H1 (cell line): ENCODE results near the gene VGLL2. TPM values are rescaled to one million over a fixed set of nuclear protein-coding genes. Genes with fewer than 3 reads are reported as not detected.

Source experiments
- CTCF ChIA-PET: fragments of 300-600 bp; sonication (Branson Sonifier 250); formaldehyde crosslinking; loops from one replicate; lab custom pipeline; 2021; ENCODE audit not compliant: partially characterized antibody; lab: Charles Lee
- POLR2A ChIA-PET: fragments of 300-600 bp; sonication (Branson Sonifier 250); formaldehyde crosslinking; loops from one replicate; lab custom pipeline; 2021; ENCODE audit warnings: inconsistent platforms; ENCODE audit not compliant: partially characterized antibody; lab: Charles Lee
- DNase-seq, 2 experiments: peaks; one replicate each; pipeline versions ENCODE4 v3.0.0 to v3.0.0-alpha.2; 2010 to 2022; ENCODE audit warnings: low spot score in 2 of 2, low read depth in 1 of 2, mixed read lengths in 1 of 2
- FAIRE-seq: peaks from 2 replicates; lab custom pipeline; 2011; peaks lifted over from hg19 to GRCh38; lab: Jason Lieb, UNC
- H2AFZ ChIP-seq: 2 replicates; pipeline ENCODE4 v1.8.1; 2012; ENCODE audit warnings: low read length, inconsistent platforms
- H2AK5ac ChIP-seq: 2 replicates; pipeline ENCODE4 v1.6.1; 2013; ENCODE audit warnings: low read depth, low read length
- H2BK120ac ChIP-seq: replicated peaks from 2 replicates; pipeline ENCODE3; 2013; ENCODE audit warnings: low read depth, low read length, inconsistent platforms
- H2BK12ac ChIP-seq: 2 replicates; pipeline ENCODE4 v1.6.1; 2013; ENCODE audit warnings: low read depth, low read length
- H2BK15ac ChIP-seq: 2 replicates; pipeline ENCODE4 v1.6.1; 2013; ENCODE audit warnings: low read length
- H2BK20ac ChIP-seq: 2 replicates; pipeline ENCODE4 v1.6.1; 2013; ENCODE audit warnings: low read length
- H2BK5ac ChIP-seq: 2 replicates; pipeline ENCODE4 v1.6.1; 2013; ENCODE audit warnings: low read depth, low read length
- H3K14ac ChIP-seq: 2 replicates; pipeline ENCODE4 v1.6.1; 2013; ENCODE audit warnings: inconsistent platforms; ENCODE audit not compliant: insufficient read length
- H3K18ac ChIP-seq: 2 replicates; pipeline ENCODE4 v1.6.1; 2013; ENCODE audit warnings: low read length; ENCODE audit errors: extremely low read depth
- H3K23ac ChIP-seq: 2 replicates; pipeline ENCODE4 v1.6.1; 2013; ENCODE audit warnings: inconsistent platforms; ENCODE audit not compliant: insufficient read length
- H3K23me2 ChIP-seq: 2 replicates; pipeline ENCODE4 v1.6.1; 2013; ENCODE audit warnings: low read depth, low read length
- H3K27ac ChIP-seq: 2 replicates; pipeline ENCODE4 v1.6.1; 2011; ENCODE audit warnings: low read depth, low read length, inconsistent platforms
- H3K27me3 ChIP-seq, 4 experiments: replicated peaks in 1 of 4; 1 replicate in 1 of 4; 2 replicates in 3 of 4; pipeline versions ENCODE4 v1.6.1 to v1.8.1; 2011 to 2013; ENCODE audit warnings: low read length in 3 of 4, mild to moderate bottlenecking in 3 of 4, inconsistent platforms in 2 of 4, mixed read lengths in 2 of 4, moderate library complexity in 1 of 4; ENCODE audit not compliant: control insufficient read depth in 3 of 4, insufficient read depth in 3 of 4; ENCODE audit errors: extremely low read depth in 1 of 4
- H3K36me3 ChIP-seq, 4 experiments: 2 replicates each; pipeline versions ENCODE4 v1.6.1 to v1.8.1; 2011 to 2013; ENCODE audit warnings: mild to moderate bottlenecking in 4 of 4, low read length in 3 of 4, moderate library complexity in 2 of 4, control low read depth in 1 of 4, inconsistent platforms in 1 of 4; ENCODE audit not compliant: insufficient read depth in 4 of 4, control insufficient read depth in 2 of 4
- H3K4ac ChIP-seq: replicated peaks from 2 replicates; pipeline ENCODE3; 2013; ENCODE audit warnings: low read length, low read depth, mixed read lengths, inconsistent platforms; ENCODE audit not compliant: insufficient read length
- H3K4me1 ChIP-seq, 4 experiments: replicated peaks in 1 of 4; 1 replicate in 1 of 4; 2 replicates in 3 of 4; pipeline versions ENCODE4 v1.6.1 to v1.8.1; 2011 to 2013; ENCODE audit warnings: low read length in 3 of 4, inconsistent platforms in 2 of 4, mixed read lengths in 1 of 4; ENCODE audit not compliant: insufficient read depth in 4 of 4, control insufficient read depth in 3 of 4
- H3K4me2 ChIP-seq, 2 experiments: 2 replicates each; pipeline versions ENCODE4 v1.6.1 to v1.8.1; 2011 to 2013; ENCODE audit warnings: low read depth in 2 of 2, low read length in 2 of 2, control low read depth in 1 of 2, inconsistent platforms in 1 of 2, mild to moderate bottlenecking in 1 of 2; ENCODE audit not compliant: insufficient read depth in 1 of 2
- H3K4me3 ChIP-seq, 4 experiments: fragments of 200-600, 300-600 bp in 1 of 4; sonication (generic), shearing (Covaris generic), sonication (Bioruptor Twin) in 1 of 4; 2 replicates each; pipeline versions ENCODE4 v1.5.1 to v1.8.1; 2011 to 2016; ENCODE audit warnings: low read length in 4 of 4, low read depth in 3 of 4, control low read depth in 2 of 4, inconsistent platforms in 2 of 4, mild to moderate bottlenecking in 2 of 4, mixed read lengths in 1 of 4, moderate library complexity in 1 of 4; ENCODE audit not compliant: insufficient read depth in 2 of 4; ENCODE audit errors: extremely low read depth in 1 of 4
- H3K56ac ChIP-seq: replicated peaks from 2 replicates; pipeline ENCODE3; 2013; ENCODE audit warnings: low read depth, mild to moderate bottlenecking, mixed read lengths, low read length, inconsistent platforms; ENCODE audit not compliant: insufficient read length
- H3K79me1 ChIP-seq: 2 replicates; pipeline ENCODE4 v1.6.1; 2013; ENCODE audit warnings: low read depth, low read length, control low read depth
- H3K79me2 ChIP-seq, 2 experiments: 2 replicates each; pipeline versions ENCODE4 v1.6.1 to v1.8.1; 2012 to 2013; ENCODE audit warnings: low read length in 2 of 2, mild to moderate bottlenecking in 2 of 2, inconsistent platforms in 1 of 2; ENCODE audit not compliant: insufficient read depth in 2 of 2, control insufficient read depth in 1 of 2
- H3K9ac ChIP-seq, 4 experiments: replicated peaks in 1 of 4; 1 replicate in 1 of 4; 2 replicates in 3 of 4; pipeline versions ENCODE4 v1.6.1 to v1.8.1; 2011 to 2013; ENCODE audit warnings: low read depth in 3 of 4, low read length in 3 of 4, control low read depth in 2 of 4, mild to moderate bottlenecking in 2 of 4, moderate library complexity in 2 of 4, inconsistent platforms in 1 of 4; ENCODE audit errors: extremely low read depth in 1 of 4
- H3K9me3 ChIP-seq, 2 experiments: 2 replicates each; pipeline versions ENCODE4 v1.6.1 to v1.8.1; 2012 to 2013; ENCODE audit warnings: mild to moderate bottlenecking in 2 of 2, moderate library complexity in 2 of 2, control low read depth in 1 of 2, inconsistent platforms in 1 of 2, low read depth in 1 of 2, low read length in 1 of 2, mixed read lengths in 1 of 2; ENCODE audit not compliant: insufficient read depth in 2 of 2
- H4K20me1 ChIP-seq, 2 experiments: replicated peaks in 1 of 2; 2 replicates each; pipeline versions ENCODE3 to v1.8.1; 2011 to 2013; ENCODE audit warnings: inconsistent platforms in 2 of 2, low read length in 2 of 2, mild to moderate bottlenecking in 1 of 2; ENCODE audit not compliant: insufficient read depth in 2 of 2, control insufficient read depth in 1 of 2
- H4K5ac ChIP-seq: 2 replicates; pipeline ENCODE4 v1.6.1; 2013; ENCODE audit warnings: low read length, low read depth, mixed read lengths, inconsistent platforms; ENCODE audit not compliant: insufficient read length
- H4K8ac ChIP-seq: 2 replicates; pipeline ENCODE4 v1.8.0; 2013; ENCODE audit warnings: mild to moderate bottlenecking, moderate library complexity, low read length, inconsistent platforms; ENCODE audit not compliant: insufficient read depth; ENCODE audit errors: extremely low read depth
- H4K91ac ChIP-seq: replicated peaks from 2 replicates; pipeline ENCODE3; 2013; ENCODE audit warnings: low read length, mixed read lengths, inconsistent platforms; ENCODE audit not compliant: insufficient read length
- GTF2F1 ChIP-seq: IDR thresholded peaks from 2 replicates; pipeline ENCODE4 v1.6.1; 2012; ENCODE audit warnings: low read depth, low read length, improper control_type of control experiment, borderline replicate concordance
- RBBP5 ChIP-seq: IDR thresholded peaks from 2 replicates; pipeline ENCODE4 v1.7.1; 2012; ENCODE audit warnings: low read depth, mild to moderate bottlenecking, inconsistent platforms, low read length, moderate library complexity, borderline replicate concordance
- USF2 ChIP-seq: IDR thresholded peaks from 2 replicates; pipeline ENCODE4 v1.6.1; 2011; ENCODE audit warnings: low read length, improper control_type of control experiment
- YY1 ChIP-seq: IDR thresholded peaks from 2 replicates; pipeline ENCODE4 v1.6.1; 2011; ENCODE audit warnings: low read depth, mild to moderate bottlenecking, low read length
- ZNF274 ChIP-seq: IDR thresholded peaks from 2 replicates; pipeline ENCODE4 v1.7.0; 2012; ENCODE audit warnings: low read length, borderline replicate concordance; ENCODE audit errors: extremely low read depth
- WGBS, 2 experiments: shearing (Covaris generic) in 1 of 2; methylation state at CpG; one replicate each; pipeline versions ENCODE4 v1.1.6 to v1.1.7; 2013 to 2015; ENCODE audit warnings: low lambda C conversion rate in 2 of 2, mixed read lengths in 2 of 2, inconsistent platforms in 1 of 2, low coverage in 1 of 2, missing lambda C conversion rate in 1 of 2; ENCODE audit not compliant: insufficient replicate concordance in 2 of 2, insufficient coverage in 1 of 2, insufficient read length in 1 of 2; ENCODE audit errors: extremely low coverage in 1 of 2, missing lambda C conversion rate in 1 of 2; 5-methylcytosine and 5-hydroxymethylcytosine counted together
- polyA plus RNA-seq, 7 experiments: library from polyadenylated mRNA; depleted of rRNA in 3 of 7; stranded (reverse) in 5 of 7; unstranded in 2 of 7; fragments of >200 nt in 5 of 7; fragments of 200-250 nt in 2 of 7; gene quantifications; 1 replicate in 5 of 7; 2 replicates in 1 of 7; 4 replicates in 1 of 7; pipeline versions ENCODE4 v1.2.1 to v1.2.3, GENCODE V29; 2011 to 2013; ENCODE audit warnings: missing spikeins in 2 of 7, mixed read lengths in 2 of 7
- total RNA-seq: library from RNA; stranded (reverse); fragmentation: NEBNext Ultra II Directional; extraction: Animal tissue kit (Norgen Biotek cat#: 25700); gene quantifications from 2 replicates; pipeline ENCODE4 v1.2.1, GENCODE V29; 2021

VGLL2 gene
- total and polyA plus RNA-seq, 2 of the 8 experiments (the other 6 are each of a cell fraction or from before 2014, with no cell fraction given) = not detected

- H3K79me1 ChIP-seq = no peaks in the 10 kb centered on the region
- no peak overlapping the region for H3K4me2 ChIP-seq
- H4K8ac ChIP-seq = no peak overlapping the region
- no peak overlapping the region for H3K23ac ChIP-seq
- H2BK20ac ChIP-seq = no peak overlapping the region
- H2BK120ac ChIP-seq = no peak overlapping the region
- no peak overlapping the region for H4K5ac ChIP-seq
- no peaks in the 10 kb centered on the region for H3K27me3 ChIP-seq
- H3K9me3 ChIP-seq = no peaks in the 10 kb centered on the region
- H3K18ac ChIP-seq = no peak overlapping the region
- H3K4ac ChIP-seq = no peak overlapping the region
- no peak overlapping the region for H2BK15ac ChIP-seq
- DNase-seq (no peak), FAIRE-seq (no peak)
- H3K36me3 ChIP-seq = no peaks in the 10 kb centered on the region
- H2AK5ac ChIP-seq = no peak overlapping the region
- POLR2A ChIA-PET = no interaction called here
- WGBS, 2 experiments = 84% methylated on average over 3 of the region's 3 CpGs; no CpG with 5 or more reads in 1 of the 2 experiments
- H2AFZ ChIP-seq = no peak overlapping the region
- H3K9ac ChIP-seq = no peak overlapping the region
- no peaks in the 10 kb centered on the region for H4K20me1 ChIP-seq
- H2BK12ac ChIP-seq = no peak overlapping the region
- H3K14ac ChIP-seq = no peak overlapping the region
- H3K79me2 ChIP-seq = no peaks in the 10 kb centered on the region
- no peak overlapping the region for H3K4me3 ChIP-seq
- H3K23me2 ChIP-seq = no peaks in the 10 kb centered on the region
- no peak overlapping the region for H4K91ac ChIP-seq
- H3K27ac ChIP-seq = no peak overlapping the region
- CTCF ChIA-PET = interaction anchor here (1.5 kb wide), 1 partner anchor 10 kb away, joined by 3 read pairs; no protein-coding TSS in a partner anchor
- no peak for TF ChIP-seq ZNF274
- no peak for TF ChIP-seq RBBP5
- no peak for TF ChIP-seq USF2
- no peak for TF ChIP-seq YY1
- TF ChIP-seq GTF2F1 = no peak
- H3K4me1 ChIP-seq = peaks cover 0 to 3% (median 0%) of the 10 kb centered on the region in 4 experiments; a peak in 1 of 7 replicates
- H2BK5ac ChIP-seq = no peak overlapping the region
- H3K56ac ChIP-seq = no peak overlapping the region
Measured at GRCh38 chr6:117309069-117309468, 43.7 kb downstream of the VGLL2 start.
